HL-60 (cell line): Measurements from ENCODE around the gene ALDOB.

Experiments
- DNase-seq, 2 experiments: peaks; one replicate each; pipeline ENCODE4 v3.0.0-alpha.2; 2010 to 2020; ENCODE audit warnings: low read depth in 1 of 2, low spot score in 1 of 2
- H3K27ac ChIP-seq: fragments of 250-450 bp; sonication (Bioruptor Pico); replicated peaks from 2 replicates; pipeline ENCODE4 v1.5.1; 2020; ENCODE audit warnings: mild to moderate bottlenecking, moderate library complexity
- H3K27me3 ChIP-seq: fragments of 250-450 bp; sonication (Bioruptor Pico); 2 replicates; pipeline ENCODE4 v1.5.1; 2021; ENCODE audit warnings: mild to moderate bottlenecking, moderate library complexity; ENCODE audit not compliant: insufficient read depth, poor library complexity, severe bottlenecking
- H3K4me3 ChIP-seq: replicated peaks from 2 replicates; pipeline ENCODE4 v1.5.1; 2011; ENCODE audit warnings: mild to moderate bottlenecking, control low read depth, low read length; ENCODE audit not compliant: insufficient read depth
- GABPA ChIP-seq: IDR thresholded peaks from 2 replicates; pipeline ENCODE4 v1.6.1; 2012; ENCODE audit warnings: low read depth
- POLR2AphosphoS5 ChIP-seq: IDR thresholded peaks from 2 replicates; pipeline ENCODE4 v1.6.1; 2012; ENCODE audit warnings: low read depth
- SPI1 ChIP-seq: IDR thresholded peaks from 2 replicates; pipeline ENCODE4 v1.6.1; 2012; ENCODE audit warnings: low read depth, mild to moderate bottlenecking, borderline replicate concordance
- TF ChIP-seq, protein P1 (sequence below): IDR thresholded peaks from 2 replicates; pipeline ENCODE4 v1.6.1; 2012; ENCODE audit warnings: low read depth; ENCODE audit not compliant: insufficient replicate concordance
- TF ChIP-seq, protein P2 (sequence below): IDR thresholded peaks from one replicate; pipeline ENCODE4 v1.5.1; 2011; ENCODE audit warnings: low read length, control low read depth, inconsistent platforms; ENCODE audit not compliant: insufficient read depth

Gene ALDOB

GRCh38 chr9:101437806-101438232 lies 2.2 kb upstream of the ALDOB start:
- H3K27me3 ChIP-seq: no peaks in the 10 kb centered on the region
- TF ChIP-seq, protein P1, sequence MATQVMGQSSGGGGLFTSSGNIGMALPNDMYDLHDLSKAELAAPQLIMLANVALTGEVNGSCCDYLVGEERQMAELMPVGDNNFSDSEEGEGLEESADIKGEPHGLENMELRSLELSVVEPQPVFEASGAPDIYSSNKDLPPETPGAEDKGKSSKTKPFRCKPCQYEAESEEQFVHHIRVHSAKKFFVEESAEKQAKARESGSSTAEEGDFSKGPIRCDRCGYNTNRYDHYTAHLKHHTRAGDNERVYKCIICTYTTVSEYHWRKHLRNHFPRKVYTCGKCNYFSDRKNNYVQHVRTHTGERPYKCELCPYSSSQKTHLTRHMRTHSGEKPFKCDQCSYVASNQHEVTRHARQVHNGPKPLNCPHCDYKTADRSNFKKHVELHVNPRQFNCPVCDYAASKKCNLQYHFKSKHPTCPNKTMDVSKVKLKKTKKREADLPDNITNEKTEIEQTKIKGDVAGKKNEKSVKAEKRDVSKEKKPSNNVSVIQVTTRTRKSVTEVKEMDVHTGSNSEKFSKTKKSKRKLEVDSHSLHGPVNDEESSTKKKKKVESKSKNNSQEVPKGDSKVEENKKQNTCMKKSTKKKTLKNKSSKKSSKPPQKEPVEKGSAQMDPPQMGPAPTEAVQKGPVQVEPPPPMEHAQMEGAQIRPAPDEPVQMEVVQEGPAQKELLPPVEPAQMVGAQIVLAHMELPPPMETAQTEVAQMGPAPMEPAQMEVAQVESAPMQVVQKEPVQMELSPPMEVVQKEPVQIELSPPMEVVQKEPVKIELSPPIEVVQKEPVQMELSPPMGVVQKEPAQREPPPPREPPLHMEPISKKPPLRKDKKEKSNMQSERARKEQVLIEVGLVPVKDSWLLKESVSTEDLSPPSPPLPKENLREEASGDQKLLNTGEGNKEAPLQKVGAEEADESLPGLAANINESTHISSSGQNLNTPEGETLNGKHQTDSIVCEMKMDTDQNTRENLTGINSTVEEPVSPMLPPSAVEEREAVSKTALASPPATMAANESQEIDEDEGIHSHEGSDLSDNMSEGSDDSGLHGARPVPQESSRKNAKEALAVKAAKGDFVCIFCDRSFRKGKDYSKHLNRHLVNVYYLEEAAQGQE: no peak
- TF ChIP-seq SPI1 (no peak), POLR2AphosphoS5 (no peak), GABPA (no peak)
- TF ChIP-seq, protein P2, sequence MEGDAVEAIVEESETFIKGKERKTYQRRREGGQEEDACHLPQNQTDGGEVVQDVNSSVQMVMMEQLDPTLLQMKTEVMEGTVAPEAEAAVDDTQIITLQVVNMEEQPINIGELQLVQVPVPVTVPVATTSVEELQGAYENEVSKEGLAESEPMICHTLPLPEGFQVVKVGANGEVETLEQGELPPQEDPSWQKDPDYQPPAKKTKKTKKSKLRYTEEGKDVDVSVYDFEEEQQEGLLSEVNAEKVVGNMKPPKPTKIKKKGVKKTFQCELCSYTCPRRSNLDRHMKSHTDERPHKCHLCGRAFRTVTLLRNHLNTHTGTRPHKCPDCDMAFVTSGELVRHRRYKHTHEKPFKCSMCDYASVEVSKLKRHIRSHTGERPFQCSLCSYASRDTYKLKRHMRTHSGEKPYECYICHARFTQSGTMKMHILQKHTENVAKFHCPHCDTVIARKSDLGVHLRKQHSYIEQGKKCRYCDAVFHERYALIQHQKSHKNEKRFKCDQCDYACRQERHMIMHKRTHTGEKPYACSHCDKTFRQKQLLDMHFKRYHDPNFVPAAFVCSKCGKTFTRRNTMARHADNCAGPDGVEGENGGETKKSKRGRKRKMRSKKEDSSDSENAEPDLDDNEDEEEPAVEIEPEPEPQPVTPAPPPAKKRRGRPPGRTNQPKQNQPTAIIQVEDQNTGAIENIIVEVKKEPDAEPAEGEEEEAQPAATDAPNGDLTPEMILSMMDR: no peak
- no peak overlapping the region for H3K27ac ChIP-seq
- DNase-seq: no peak
- H3K4me3 ChIP-seq: no peak overlapping the region

GRCh38 chr9:101434998-101435397 lies 576 bp downstream of the ALDOB start:
- no peaks in the 10 kb centered on the region for H3K27me3 ChIP-seq
- no peak for DNase-seq

DNA sequence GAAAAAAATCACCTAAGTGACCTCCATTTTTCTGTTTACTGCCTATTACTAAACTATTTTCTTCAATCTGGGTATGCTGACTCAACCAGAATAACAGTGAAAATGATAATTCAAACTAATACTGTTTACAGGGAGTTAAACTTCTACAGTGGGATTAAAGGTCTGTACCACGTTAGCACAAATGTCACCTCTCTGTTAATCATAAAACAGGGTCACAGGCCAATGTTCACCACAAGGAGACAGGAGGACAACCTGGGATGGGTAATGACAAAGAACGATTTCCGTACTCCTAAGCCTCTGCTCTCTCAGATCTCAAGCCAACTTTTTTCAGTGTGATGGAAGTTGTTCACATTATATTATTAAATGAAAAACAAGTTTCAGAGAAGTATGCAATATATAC lies 2.3 kb downstream of the ALDOB start:
- H3K27ac ChIP-seq: no peak overlapping the region
- no peak overlapping the region for H3K4me3 ChIP-seq
- no peak for DNase-seq
- H3K27me3 ChIP-seq: no peaks in the 10 kb centered on the region
- TF ChIP-seq, protein P1: no peak

More at GRCh38 chr9:101434998-101435397, 576 bp downstream of the ALDOB start:
- Histone ChIP-seq H3K4me3 (no peak overlapping the region), H3K27ac (no peak overlapping the region)
- TF ChIP-seq SPI1 (peak; percentile 63; the same call in 1 of the 2 replicates), GABPA (no peak), POLR2AphosphoS5 (no peak)
- TF ChIP-seq, protein P2: no peak
- TF ChIP-seq, protein P1: no peak

GRCh38 chr9:101432740-101433139 lies 2.8 kb downstream of the ALDOB start:
- no peak for TF ChIP-seq POLR2AphosphoS5
- TF ChIP-seq, protein P2: no peak
- TF ChIP-seq, protein P1: no peak
- no peak for DNase-seq
- H3K4me3 ChIP-seq: no peak overlapping the region
- H3K27ac ChIP-seq: no peak overlapping the region
- no peaks in the 10 kb centered on the region for H3K27me3 ChIP-seq
